Amniotic stem cell (primary cell): Measurements from ENCODE around the gene CUEDC1.
"Not testable (repeated sequence)": the region's sequence is repeated elsewhere in the genome, so short reads cannot be mapped to it uniquely, and the experiment has no call there.

Experiments used
- DNase-seq: peaks from one replicate; lab custom pipeline; 2025; lab: John Stamatoyannopoulos, UW

Gene CUEDC1

DNA sequence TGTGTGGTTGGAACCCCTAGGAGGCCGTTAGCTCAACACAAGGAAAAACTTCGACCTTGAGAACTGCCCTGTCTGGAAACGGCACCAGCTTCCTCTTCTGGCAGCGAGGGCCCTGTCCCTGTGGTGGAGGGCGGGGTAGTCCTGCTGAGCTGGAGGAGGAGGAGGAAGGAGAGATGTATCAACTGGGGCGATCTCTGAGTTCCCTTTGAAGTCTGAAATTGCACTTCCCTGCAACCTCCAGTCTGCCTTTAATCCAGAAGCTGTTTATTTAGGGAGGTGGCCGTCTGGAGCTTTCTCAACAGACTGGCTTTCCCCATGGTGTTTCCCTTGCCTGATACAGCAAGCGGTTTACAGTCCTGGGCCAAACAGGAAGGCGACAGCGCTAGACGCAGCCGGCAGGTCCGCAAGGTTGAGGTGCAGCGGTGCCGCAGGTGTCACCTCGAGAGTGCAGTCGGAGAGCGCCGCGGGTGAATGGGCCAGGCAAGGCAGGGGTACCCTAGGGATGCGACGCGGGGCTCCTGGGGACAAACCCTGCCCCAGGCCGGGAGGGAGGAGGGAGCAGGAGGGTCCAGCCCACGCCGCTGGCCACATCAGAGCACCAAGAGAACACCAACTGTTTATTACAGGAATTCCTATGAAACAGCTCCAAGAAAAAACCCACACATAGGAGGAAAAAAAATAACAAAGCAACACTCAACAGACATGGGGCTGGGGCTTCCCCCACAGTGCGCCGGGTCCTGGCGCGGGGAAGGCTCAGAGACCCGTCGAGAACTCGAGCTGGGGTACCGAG lies 94.0 kb downstream of the CUEDC1 start:
- no peak for DNase-seq

DNA sequence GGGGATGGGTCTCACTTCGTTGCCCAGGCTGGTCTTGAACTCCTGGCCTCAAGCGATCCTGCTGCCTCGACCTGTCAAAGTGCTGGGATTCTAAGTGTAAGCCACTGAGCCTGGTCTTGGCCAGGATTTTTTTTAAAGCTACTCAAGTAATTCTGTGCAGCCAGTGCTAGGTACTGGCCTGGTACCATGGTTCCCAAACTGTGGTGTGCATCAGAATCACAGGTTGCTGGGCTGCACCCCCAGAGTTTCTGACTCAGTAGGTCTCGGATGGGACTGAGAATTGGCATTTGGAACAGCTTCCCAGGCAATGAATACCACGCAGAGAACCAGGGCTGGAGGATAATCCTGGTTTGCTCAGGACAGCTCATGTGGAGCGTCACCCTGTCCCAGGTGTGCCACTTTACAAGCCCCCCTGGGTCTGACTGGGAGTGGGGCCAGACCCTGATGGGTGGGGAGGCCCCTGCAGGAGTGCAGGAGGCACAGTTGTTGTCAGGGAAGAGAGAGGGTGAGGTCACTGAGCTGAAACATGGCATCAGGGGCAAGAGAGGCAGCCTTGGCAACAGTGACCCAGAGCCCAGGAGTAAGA lies 94.7 kb downstream of the CUEDC1 start:
- DNase-seq: no peak

DNA sequence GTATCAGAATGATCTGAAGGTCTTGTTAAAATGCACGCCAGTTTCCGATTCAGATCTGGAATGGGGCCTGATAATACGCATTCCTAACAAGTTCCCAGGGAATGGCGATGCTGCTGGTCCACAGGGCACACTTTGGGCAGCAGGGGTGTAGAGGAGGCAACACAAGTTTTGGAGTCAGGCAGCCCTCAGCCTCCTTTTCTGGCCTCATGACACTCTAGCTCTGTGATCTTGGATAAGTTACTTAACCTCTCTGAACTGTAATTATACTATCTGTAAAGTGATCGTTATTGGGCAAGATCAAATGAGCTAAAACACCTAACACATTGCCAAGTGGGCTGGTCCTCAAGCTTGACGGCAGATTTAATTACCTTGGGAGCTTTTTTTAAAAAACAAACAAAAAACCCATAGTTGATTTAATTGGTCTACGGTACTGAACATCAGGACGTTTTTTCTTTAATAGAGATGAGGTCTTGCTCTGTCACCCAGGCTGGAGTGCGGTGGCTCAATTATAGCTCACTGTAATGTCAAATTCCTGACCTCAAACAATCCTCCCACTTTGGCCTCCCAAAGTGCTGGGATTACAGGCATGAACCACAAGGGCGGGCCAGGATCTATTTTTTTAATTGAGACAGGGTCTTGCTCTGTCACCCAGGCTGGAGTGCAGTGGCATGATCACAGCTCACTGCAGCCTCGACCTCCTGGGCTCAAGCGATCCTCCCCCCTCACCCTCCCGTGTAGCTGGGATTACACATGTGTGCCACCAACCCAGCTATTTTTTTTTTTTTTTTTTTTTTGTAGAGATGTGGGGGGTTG lies 95.4 kb downstream of the CUEDC1 start:
- DNase-seq: no peak

DNA sequence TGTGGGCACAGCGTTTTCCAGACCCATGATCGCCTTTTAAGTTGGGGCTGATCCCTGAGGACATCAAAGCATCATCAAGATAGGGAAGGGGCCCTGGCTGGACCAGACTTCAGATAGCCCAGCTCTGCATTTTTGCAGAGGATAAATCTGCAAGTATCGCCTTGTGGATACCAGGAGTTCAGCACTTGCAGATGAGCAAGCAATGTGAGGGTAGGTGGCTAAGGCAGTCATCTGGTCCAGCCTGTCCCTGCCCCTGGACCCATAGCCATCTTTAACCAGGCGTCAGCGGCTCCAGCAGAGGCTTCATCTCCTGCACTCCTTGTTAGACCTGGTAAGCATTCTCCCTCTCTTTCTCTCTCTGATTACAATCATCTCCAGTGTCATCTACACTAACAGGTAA lies 96.4 kb downstream of the CUEDC1 start:
- no peak for DNase-seq

DNA sequence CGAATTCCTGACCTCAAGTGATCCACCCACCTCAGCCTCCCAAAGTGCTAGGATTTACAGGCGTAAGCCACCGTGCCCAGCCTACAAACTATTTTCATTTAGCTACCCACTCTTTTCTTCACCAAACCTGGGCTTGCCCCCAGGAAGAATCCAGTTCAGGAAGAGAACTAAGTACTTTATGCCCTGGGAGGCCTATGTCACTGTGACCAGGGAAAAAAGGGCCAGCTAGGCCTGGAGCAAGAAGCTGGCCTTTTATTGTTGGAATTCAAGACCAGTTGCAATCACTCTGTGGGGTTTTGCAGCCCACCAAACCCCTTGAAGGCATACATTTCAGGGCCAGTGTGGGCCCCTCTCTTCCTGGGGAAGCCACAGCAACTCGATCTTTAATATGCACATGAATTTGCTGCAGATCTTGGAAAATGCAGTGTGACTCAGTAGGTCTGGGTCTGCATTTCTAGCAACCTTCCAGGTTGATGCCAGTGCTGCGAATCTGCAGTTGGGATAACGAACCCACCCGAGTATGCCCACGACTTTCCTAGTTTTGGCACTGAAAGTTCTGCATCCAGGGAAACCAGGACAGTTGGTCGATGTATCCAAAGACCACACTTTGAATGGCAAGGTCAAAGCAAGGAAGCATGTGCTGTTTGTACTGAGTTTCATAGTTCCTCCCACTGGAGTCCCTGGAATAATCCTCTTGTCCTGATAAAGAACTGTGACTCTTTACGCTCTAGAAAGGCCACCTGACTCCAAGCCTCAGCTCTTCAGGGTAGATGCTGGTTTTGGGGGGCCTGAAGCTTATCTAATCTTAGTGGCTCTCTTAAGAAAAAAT lies 98.2 kb downstream of the CUEDC1 start:
- no peak for DNase-seq

DNA sequence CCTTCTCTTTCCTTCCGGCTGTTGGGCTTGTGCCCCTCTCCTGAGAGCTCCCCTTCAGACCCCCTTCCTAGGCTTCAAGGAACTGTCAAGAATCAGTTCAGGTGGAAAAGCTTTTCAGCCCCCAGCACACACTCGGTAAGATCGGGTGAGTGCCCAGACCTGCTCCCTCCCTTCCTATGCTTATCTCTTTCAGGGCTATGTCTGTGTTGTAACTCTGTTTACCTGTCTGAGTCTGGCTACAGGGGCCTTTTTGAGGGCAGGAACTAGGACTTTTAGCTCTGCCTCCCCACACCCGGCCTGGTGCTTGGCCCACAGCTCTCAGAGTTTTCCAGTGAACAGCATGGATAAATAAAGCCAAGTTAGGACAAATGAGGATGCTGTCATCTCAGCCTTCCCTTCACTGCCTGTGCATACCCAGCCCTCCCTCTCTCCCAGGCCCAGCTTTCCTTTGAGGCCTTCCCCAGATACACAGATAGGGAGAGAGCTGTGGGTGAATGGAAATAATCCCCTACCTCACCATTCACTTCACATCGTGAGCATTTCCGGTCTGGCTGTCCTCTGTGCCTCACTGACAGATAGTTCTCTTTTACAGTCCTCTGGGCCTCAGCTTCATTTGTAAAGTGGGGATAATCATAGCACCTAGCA lies 99.7 kb downstream of the CUEDC1 start:
- no peak for DNase-seq

DNA sequence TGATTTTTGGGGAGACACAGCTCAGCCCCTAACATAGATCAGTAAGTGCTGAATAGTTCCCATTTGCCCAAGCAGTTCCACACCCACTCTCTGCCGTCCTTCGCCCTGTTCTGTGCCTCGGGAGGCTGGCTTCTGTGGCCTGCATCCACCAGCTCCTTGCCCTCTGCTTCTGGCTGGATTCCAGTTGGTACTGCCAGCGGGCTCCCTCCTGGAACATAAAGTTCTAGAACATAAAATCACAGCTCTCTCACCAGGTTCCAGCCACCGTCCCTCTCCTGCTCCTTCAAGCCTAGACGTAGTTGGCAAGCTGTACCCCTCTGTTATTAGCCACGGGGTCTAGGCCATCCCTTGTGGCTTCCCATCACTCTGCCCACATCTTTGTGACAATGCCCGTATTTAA lies 101.5 kb downstream of the CUEDC1 start:
- DNase-seq: no peak

DNA sequence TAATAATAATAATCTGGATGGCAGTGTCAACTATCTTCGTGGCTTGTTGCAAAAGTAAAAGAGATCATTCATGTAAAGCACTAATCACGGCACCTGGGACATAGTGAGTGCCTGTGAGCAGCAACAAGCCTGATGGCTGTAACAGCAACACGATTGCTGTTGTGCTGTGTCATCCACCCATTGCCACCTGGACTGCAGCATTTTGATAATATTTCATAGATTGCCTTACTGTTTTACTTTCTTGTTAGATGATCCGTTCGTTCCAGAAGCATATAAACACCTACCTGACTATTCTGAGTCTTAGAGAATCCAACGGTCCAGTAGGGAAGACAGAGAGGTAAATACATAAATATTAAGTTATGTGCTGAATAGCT lies 102.3 kb downstream of the CUEDC1 start:
- no peak for DNase-seq

DNA sequence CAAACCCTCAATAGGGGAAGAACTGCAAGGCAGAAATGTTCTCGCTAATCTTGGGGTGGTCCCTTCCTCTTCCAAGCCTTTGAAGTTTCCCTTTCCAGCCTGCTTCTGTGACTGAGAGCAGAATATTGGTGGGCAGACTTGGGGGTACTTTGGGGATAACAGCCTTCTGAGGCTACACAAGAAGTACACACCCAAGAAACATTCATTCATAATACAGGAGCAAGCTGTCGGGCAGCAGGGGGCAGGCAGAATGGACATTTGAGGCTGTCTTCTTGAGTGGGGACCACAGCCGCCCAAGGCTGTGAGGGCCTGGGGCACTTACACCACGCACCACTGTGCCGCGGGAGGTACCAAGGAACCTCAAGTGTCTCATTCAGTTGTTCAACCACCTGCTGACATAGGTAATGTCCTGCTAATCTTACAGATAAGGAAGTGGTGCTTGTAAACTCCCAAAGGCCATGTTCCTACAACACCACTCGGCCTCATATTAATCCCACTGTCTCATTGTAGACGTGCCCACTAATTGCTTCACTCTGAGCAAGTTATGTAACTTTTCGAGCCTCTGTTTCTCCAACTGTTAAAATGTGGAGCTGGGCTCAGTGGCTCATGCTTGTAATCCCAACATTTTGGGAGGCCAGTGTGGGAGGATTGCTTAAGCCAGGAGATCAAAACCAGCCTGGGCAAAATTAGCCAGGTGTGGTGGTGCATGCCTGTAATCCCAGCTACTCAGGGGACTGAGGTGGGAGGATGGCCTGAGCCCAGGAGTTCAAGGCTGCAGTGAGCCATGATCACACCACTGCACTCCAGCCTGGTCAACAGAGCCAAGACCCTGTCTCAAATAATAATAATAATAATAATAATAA lies 102.9 kb downstream of the CUEDC1 start:
- no peak for DNase-seq

DNA sequence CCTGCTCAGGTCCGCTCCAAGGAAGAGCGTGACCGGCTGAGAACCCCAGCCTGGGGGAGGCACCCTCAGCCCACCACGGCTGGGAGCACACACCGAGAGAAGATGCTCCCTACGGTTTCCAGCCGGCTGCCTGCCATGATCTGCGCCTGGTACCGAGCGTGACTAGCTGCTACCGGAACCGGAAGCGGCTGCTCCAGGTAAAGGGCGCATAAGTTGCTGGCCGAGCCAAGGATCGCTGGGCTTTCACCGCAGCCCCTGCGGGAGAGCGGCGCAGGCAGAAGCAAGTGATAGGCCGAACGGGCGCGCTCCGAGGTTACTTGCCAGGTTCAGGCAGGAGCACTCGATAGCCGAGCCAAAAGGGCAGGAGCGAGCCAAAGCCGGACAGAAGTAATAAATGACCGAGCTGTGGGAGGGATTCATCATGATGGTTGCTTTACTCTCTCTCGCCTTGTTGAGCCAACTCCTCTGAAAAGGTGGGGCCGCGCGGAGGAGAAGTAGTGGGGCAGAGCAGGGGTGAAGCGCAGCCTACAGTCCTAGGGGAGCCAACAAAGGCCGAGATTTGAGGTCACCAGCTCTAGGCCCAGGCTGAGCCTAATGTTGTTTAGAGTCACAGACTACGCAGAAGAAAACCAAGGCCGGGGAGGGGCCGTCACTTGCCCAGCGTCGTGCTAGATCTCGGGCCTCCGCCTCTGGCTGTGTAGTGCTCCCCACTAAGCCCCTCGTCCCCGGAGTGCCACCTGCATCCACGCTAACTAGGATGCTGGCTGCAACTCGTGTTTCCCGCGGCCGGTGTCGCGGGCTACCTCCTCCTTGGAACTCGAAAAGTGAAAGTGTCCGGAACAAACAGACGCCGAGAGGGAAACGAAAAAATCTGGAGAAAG lies 105.1 kb downstream of the CUEDC1 start, which contains the start of gene MRPS23:
Gene MRPS23, minus strand, starts transcription at position 171 of the 881 bp plus-strand sequence. Its CDS starts 34 bp downstream, at position 137.
- DNase-seq: peak; percentile 99

DNA sequence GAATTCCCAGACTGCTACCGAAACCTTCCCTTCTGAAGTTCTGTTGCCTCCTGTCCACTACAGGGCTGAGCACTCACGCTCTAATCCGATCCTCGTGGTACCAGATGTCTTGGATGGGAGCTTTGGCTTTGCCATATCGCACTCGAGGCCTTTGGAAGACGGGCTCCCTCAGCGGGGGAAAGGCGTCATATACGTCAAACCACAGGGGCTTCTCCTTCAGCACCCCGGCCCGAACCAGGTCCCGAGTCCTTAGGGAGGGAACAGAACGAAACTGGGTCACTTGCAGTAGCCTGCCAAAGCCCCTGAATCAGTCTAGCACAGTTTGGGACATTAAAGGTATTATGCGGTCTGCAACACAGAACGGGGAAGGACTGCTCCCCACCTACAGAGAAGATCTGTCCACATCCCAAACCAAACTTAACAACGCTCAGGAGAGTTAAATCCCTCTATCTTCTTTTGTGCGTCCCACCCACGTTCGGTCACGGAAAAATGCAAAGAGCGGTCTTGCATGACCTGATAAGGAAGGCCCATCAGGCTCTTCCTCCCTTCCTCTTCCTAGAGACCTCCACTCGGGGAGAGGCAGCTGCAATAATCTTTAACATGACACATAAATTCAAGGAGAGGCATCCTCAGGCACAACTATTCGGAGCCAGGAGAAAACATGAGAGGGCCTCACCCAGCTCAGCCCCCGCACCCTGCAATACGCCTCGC lies 105.9 kb downstream of the CUEDC1 start:
- no peak for DNase-seq

DNA sequence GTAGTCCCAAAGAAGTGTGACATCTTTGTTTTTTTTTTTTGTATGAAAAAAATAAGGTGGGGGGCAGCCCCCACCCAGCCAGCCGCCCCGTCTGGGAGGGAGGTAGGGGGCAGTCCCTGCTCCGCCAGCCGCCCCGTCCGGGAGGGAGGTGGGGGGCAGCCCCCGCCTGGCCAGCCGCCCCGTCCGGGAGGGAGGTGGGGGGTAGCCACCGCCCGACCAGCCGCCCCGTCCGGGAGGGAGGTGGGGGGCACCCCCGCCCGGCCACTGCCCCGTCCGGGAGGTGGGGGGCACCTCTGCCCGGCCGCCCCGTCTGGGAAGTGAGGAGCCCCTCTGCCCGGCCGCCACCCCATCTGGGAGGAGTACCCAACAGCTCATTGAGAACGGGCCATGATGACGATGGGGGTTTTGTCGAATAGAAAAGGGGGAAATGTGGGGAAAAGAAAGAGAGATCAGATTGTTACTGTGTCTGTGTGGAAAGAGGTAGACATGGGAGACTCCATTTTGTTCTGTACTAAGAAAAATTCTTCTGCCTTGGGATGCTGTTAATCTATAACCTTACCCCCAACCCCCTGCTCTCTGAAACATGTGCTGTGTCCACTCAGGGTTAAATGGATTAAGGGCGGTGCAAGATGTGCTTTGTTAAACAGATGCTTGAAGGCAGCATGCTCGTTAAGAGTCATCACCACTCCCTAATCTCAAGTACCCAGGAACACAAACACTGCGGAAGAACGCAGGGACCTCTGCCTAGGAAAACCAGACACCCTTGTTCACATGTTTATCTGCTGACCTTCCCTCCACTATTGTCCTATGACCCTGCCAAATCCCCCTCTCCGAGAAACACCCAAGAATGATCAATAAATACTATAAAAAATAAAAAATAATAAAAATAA lies 108.9 kb downstream of the CUEDC1 start:
- not testable (repeated sequence) for DNase-seq

DNA sequence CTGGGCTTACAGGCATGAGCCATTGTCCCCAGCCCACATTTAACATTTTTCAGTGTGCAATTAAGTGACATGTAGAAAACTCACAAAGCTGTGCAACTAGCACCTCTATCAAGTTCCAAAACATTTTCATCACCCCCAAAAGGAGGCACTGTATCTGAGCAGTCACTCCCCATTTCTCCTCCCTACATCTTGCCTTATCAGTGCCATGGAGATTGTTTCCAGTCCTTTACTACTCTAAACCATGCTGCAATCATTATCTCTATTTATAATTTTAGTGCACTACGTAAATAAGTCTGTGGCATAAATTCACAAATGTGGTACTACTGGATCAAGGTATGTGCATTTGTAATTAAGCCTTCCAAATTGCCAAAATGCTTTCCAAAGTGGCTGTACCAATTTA lies 112.9 kb downstream of the CUEDC1 start:
- DNase-seq: no peak

DNA sequence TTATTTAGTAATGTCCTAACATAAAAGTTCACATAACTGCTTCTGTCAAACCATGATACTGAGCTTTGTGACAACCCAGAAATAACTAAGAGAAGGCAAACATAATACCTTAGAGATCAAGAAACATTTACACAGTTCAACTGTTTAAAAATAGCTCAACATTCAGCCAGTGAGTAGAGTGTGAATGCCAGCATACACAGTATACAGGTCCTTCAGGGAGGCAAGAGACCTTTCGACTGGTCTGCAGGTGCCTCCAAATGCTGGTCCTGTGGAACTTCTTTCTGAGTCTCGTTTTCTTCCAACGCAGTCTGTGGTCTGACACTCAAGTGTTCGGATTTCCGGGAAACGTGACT lies 115.7 kb downstream of the CUEDC1 start:
- DNase-seq: no peak

DNA sequence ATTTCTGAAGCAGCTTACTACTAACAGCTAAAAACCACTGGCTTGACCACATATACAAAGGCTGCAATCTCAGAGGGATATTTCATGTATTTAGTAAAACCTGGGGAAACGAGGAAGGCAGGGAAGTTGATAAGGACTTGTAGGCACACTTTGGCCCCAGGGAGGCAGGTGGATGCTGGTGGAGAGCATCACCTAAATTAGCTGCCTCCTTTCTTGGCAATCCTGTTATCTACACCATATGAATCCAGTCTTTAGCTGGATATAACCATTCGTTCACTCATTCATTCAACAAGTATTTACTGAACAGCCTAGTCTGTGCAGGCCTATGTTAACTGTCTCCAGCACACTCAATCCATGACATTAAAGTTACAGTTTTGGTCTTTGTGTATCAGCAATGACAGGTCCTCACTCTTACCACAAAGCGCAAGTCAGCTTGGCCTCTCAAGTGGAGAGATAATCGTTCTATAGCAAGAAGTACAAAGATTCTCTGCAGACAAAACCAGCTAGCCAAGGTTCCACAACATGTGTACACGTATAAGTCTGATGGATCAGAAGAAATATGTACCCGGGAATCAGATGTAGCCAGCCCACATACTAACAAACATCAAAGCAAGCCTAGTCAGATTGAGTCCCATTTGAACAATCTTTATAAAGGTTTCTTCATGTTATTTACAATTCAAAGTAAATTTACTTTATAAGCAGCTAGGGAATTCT lies 116.2 kb downstream of the CUEDC1 start:
- DNase-seq: no peak

DNA sequence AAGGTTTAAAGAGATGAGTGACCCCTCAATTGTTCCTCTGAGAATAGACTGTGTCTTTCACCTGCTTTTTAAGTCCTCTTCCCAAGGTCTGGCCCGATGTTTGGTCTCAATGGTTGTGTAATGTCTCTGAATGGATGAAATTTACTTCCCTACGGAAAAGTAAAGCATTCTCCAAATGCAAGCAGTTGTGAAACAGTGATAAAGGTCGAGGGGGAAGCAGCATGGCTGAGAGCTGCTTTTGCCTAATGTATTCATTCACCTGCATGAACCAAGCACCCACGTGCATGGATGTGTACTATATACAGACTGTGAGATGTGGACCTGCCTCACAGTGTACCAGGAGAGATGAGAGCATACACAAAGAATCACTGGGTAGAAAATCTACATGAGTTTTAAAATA lies 116.8 kb downstream of the CUEDC1 start:
- DNase-seq: no peak

DNA sequence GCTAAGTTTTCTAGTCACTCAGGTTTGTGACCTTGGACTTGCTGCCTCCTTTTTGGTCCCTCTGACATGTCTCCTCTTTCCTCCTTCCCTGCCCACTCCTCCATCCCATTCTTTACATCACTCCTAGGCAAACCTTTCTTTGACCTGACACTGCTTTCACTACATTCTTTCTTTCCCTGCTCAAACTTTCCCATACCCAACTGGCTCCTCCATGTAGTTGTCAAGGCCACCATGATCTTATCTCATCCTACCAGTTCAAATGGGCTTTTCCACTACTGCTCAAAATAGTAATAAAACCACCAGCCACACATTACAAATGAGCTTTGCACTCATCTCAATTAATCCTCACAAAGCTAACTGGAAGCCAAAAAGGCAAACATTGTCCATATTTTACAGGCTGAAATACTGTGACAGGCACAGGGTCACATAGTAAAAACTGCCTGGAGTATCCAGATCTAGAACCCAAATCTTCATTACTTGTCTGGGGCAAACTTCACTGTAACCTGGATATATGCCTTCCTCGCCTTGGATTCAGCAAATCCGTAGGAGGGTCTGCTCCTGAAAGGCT lies 119.8 kb downstream of the CUEDC1 start:
- DNase-seq: no peak
